Fibroblast of the aortic adventitia (primary cell): ENCODE data around the gene ACADS. TPM values are rescaled to one million over a fixed set of nuclear protein-coding genes. Genes with fewer than 3 reads are reported as not detected.

ENCODE experiments used
- DNase-seq: peaks from one replicate; pipeline ENCODE4 v3.0.0-alpha.2; 2010; ENCODE audit warnings: low read depth
- H3K4me3 ChIP-seq: 2 replicates; pipeline ENCODE4 v1.5.1; 2011; ENCODE audit warnings: low read depth, mild to moderate bottlenecking, control low read depth, low read length, moderate library complexity
- CTCF ChIP-seq: IDR thresholded peaks from 2 replicates; pipeline ENCODE4 v1.5.1; 2011; ENCODE audit warnings: mild to moderate bottlenecking, low read length, control low read depth, inconsistent platforms; ENCODE audit not compliant: insufficient read depth
- total RNA-seq: library from RNA; depleted of rRNA; stranded (reverse); fragments of >200 nt; gene quantifications from 2 replicates; pipeline ENCODE4 v1.2.3, GENCODE V29; 2012; ENCODE audit warnings: low replicate concordance

ACADS gene
- total RNA-seq, 1 donor = 7.5 TPM

- no peak for DNase-seq
- TF ChIP-seq CTCF = no peak
- H3K4me3 ChIP-seq = no peak overlapping the region
Measured at GRCh38 chr12:120736404-120737331, 11.0 kb downstream of the ACADS start.

- TF ChIP-seq CTCF = peak; percentile 38
- no peak for DNase-seq
- no peak overlapping the region for H3K4me3 ChIP-seq
Measured at GRCh38 chr12:120737557-120738251, 12.1 kb downstream of the ACADS start.

GRCh38 chr12:120738252-120739030 lies 12.8 kb downstream of the ACADS start:
- no peak for DNase-seq
- H3K4me3 ChIP-seq = no peak overlapping the region
- TF ChIP-seq CTCF = no peak

- DNase-seq = no peak
- no peak for TF ChIP-seq CTCF
- H3K4me3 ChIP-seq = no peak overlapping the region
Measured at GRCh38 chr12:120739031-120739762, 13.6 kb downstream of the ACADS start.

- no peak for DNase-seq
- H3K4me3 ChIP-seq = no peak overlapping the region
- TF ChIP-seq CTCF = no peak
Measured at GRCh38 chr12:120739821-120740613, 14.4 kb downstream of the ACADS start.
